GM21528 (cell line): ENCODE measurements around the gene COX10.
"Not testable (repeated sequence)": the region's sequence is repeated elsewhere in the genome, so short reads cannot be mapped to it uniquely, and the experiment has no call there.

Experiments used
- ATAC-seq: cut with Tn5 transposase; IDR thresholded peaks from one replicate; pipeline ENCODE4 v1.9.1; 2021; ENCODE audit warnings: mild to moderate bottlenecking, moderate library complexity; ENCODE audit not compliant: unreplicated experiment, low FRiP score

Gene COX10

GRCh38 chr17:14236032-14236431 lies 166.7 kb downstream of the COX10 start:
- not testable (repeated sequence) for ATAC-seq

- ATAC-seq: not testable (repeated sequence)
Measured at GRCh38 chr17:14236762-14237161, 167.5 kb downstream of the COX10 start, which contains the start of gene CDRT15. CDRT15 (minus strand) TSS chr17:14236862; CDS start chr17:14236833, 29 bp downstream.

GRCh38 chr17:14239271-14239670 lies 170.0 kb downstream of the COX10 start:
- not testable (repeated sequence) for ATAC-seq

- no peak for ATAC-seq
Measured at GRCh38 chr17:14245002-14245401, 175.7 kb downstream of the COX10 start.

- no peak for ATAC-seq
Measured at GRCh38 chr17:14245629-14246028, 176.3 kb downstream of the COX10 start.
